Activated T-cell treated with anti-CD3 and anti-CD28 coated beads, Interleukin-2, amount 50 U/mL, for 1 hour (primary cell): ENCODE results near the gene KCTD14.
"Not testable (repeated sequence)": the region's sequence is repeated elsewhere in the genome, so short reads cannot be mapped to it uniquely, and the experiment has no call there.

Source experiments
- DNase-seq: peaks from one replicate; pipeline ENCODE4 v3.0.0-alpha.2; 2020

KCTD14 gene

GRCh38 chr11:78045851-78046485 lies 22.9 kb upstream of the KCTD14 start:
- peak; percentile 86 for DNase-seq

- DNase-seq: no peak
Measured at GRCh38 chr11:78044706-78045105, 21.6 kb upstream of the KCTD14 start.

- no peak for DNase-seq
Measured at GRCh38 chr11:78041843-78042440, 18.9 kb upstream of the KCTD14 start.

- DNase-seq: not testable (repeated sequence)
Measured at GRCh38 chr11:78041380-78041719, 18.3 kb upstream of the KCTD14 start.

GRCh38 chr11:78040691-78041379 lies 17.8 kb upstream of the KCTD14 start:
- no peak for DNase-seq

- no peak for DNase-seq
Measured at GRCh38 chr11:78039919-78040671, 17.0 kb upstream of the KCTD14 start.

- no peak for DNase-seq
Measured at GRCh38 chr11:78039391-78039918, 16.4 kb upstream of the KCTD14 start.

GRCh38 chr11:78038697-78039313 lies 15.7 kb upstream of the KCTD14 start:
- no peak for DNase-seq

- no peak for DNase-seq
Measured at GRCh38 chr11:78037825-78038620, 14.9 kb upstream of the KCTD14 start.

GRCh38 chr11:78037056-78037455 lies 14.0 kb upstream of the KCTD14 start:
- no peak for DNase-seq

GRCh38 chr11:78036313-78036712 lies 13.2 kb upstream of the KCTD14 start:
- DNase-seq: no peak

GRCh38 chr11:78034623-78035022 lies 11.5 kb upstream of the KCTD14 start:
- DNase-seq: no peak

GRCh38 chr11:78033040-78033439 lies 10.0 kb upstream of the KCTD14 start:
- DNase-seq: no peak

GRCh38 chr11:78032090-78032489 lies 9.0 kb upstream of the KCTD14 start:
- no peak for DNase-seq

GRCh38 chr11:78031629-78032028 lies 8.6 kb upstream of the KCTD14 start:
- no peak for DNase-seq

GRCh38 chr11:78030429-78031325 lies 7.6 kb upstream of the KCTD14 start:
- DNase-seq: no peak

- not testable (repeated sequence) for DNase-seq
Measured at GRCh38 chr11:78028423-78028822, 5.3 kb upstream of the KCTD14 start.

GRCh38 chr11:78027759-78028158 lies 4.7 kb upstream of the KCTD14 start:
- DNase-seq: no peak

GRCh38 chr11:78025378-78025777 lies 2.3 kb upstream of the KCTD14 start:
- DNase-seq: no peak

GRCh38 chr11:78023426-78023825 lies 350 bp upstream of the KCTD14 start:
- DNase-seq: no peak

- no peak for DNase-seq
Measured at GRCh38 chr11:78021611-78022010, 1.5 kb downstream of the KCTD14 start.
